GM21528 (cell line): ENCODE results near the gene ZNF528.

Experiments used
- ATAC-seq: cut with Tn5 transposase; IDR thresholded peaks from one replicate; pipeline ENCODE4 v1.9.1; 2021; ENCODE audit warnings: mild to moderate bottlenecking, moderate library complexity; ENCODE audit not compliant: unreplicated experiment, low FRiP score

ZNF528 gene

DNA sequence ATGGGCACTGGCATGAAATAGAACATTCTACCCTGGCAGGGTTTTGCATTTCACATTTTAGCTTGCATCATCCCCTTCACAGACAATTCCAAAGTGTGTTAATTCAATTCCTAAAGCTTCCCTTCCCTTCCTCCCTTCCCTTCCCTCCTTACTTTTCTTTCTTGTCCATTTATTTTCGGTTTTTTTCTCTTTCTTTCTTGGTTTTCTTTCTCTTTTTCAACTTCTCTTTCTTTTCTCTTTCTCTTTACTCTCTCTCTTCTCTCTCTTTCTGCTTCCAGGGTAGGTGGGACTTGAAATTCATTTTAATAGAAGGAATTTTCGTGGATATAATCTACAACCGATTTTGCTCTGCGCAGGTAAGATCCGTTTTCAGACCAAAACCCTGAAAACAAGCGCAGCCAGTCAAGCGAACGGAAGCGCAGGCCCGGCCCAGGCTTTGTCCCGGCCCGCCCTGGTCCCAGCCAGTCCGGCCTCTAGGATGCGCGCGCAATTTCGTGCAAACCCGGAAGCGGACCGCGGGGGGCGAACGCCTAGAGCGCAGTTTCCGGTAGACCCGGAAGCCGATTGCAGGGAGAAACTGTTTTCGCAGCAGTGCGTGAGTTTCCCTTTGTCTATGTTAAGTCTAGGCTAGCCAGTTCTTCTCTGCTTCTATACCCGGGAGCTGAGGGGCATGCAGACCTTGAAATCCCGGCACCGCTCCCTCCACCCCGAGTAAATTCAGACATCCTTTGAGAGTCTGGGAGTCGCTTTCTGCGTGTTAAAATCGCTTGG lies at the start of gene ZNF528:
Gene ZNF528 (plus strand): TSS at position 540 of the 771 bp plus-strand sequence. CDS start 4,165 bp downstream, outside the sequence.
- peak; percentile 58 for ATAC-seq

DNA sequence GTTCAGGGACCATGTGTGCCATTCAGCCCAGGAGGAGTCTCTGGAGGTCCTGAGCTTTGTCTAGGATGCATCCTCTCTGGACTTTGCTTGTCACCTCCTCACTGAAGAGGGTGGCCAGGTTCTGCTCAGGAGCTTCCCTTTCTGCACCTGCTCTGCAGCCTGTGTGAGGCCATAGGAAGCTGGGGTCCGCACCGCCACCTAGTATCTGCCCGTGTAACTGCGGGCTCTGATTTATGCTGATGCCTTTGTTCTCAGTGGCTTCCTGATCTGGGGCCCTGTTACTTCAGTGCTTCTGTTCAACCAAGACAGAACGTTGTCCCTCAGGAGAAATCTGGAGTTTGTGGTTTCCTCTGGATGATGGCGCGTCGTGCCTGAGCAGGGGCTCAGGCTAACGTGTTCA lies 46.1 kb upstream of the ZNF528 start:
- no peak for ATAC-seq

DNA sequence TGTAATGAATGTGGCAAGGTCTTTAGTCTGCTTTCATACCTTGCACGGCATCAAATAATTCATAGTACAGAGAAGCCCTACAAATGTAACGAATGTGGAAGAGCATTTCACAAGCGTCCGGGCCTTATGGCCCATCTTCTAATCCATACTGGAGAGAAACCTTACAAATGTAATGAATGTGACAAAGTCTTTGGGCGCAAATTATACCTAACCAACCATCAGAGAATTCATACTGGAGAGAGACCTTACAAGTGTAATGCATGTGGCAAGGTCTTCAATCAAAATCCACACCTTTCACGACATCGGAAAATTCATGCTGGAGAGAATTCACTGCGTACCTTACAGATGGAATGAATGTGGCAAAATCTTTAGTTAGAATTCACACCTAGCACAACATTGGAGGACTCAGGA lies 31.2 kb upstream of the ZNF528 start:
- ATAC-seq = no peak

DNA sequence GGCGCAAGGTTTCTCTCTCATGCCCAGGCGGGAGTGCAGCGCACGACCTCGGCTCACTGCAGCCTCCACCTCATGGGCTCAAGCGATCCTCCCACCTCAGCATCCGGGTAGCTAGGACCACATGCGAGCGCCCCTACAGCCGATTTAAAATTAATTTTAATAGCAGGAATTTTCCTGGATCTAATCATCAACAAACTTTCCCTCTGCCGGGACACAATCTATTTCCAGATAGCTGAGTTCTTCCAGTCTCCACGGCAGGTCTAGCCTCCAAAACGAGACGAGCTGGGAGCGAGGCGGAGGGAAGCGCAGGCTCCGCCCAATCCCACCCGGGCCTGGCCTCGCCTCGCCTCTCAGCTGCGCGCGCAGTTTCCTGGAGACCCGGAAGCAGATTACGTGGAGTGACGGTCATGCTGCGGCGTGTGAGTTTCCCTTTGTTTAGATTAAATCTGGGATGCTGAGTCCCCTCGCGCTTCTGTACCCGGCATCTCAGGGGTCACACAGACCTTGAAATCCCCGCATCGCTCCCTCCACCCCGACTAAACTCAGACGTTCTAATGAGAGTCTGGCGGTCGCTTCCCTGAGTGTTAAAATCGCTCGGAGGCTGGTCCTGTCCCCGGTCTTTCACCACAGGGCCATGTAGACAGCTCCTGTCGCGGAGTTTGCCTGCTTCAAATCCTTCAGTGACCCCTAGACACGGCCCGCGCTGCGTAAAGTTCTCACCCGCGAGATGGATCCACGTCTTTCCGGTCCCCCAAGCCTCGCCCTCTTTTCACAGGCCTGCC lies 27.9 kb upstream of the ZNF528 start, which contains the start of gene ZNF880:
Gene ZNF880 (plus strand): TSS at position 365 of the 782 bp plus-strand sequence. CDS start 43 bp downstream, at position 408.
- no peak for ATAC-seq

DNA sequence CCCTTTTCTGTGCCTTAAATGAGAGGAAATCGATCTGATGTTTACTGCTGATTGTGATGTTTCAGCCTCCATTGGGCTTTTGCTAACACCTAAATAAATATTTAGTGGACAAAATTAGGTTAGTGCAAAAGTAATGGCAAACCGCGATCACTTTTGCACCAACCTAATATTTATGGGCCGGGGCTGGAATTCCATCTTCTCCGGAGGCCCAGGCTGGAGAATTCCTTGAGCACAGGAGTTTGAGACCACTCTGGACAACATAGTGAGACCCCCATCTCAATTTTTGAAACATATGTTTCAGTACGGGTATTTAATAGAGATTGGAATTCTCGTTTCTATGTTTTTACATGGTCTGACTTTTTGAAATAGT lies 27.3 kb upstream of the ZNF528 start:
- no peak for ATAC-seq

DNA sequence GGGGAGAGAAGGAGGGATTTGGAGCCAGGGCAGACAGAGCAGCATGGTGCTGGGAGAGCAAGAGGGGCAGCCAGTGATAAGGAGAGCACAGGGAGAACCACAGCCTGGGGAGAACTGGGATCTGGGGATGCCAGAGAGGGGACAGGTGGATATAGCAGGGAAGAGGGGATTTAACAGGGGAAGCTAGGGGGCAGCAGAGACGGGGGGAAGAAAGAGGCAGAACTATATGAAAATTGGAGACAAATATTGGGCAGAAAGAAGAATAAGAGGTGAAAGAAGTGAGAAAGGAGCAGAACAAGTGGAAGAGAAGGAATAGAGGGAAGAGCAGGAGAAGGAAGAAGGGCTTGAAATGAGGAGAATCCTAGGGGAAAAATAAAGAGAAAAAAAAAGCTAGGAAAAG lies 6.5 kb upstream of the ZNF528 start:
- no peak for ATAC-seq

DNA sequence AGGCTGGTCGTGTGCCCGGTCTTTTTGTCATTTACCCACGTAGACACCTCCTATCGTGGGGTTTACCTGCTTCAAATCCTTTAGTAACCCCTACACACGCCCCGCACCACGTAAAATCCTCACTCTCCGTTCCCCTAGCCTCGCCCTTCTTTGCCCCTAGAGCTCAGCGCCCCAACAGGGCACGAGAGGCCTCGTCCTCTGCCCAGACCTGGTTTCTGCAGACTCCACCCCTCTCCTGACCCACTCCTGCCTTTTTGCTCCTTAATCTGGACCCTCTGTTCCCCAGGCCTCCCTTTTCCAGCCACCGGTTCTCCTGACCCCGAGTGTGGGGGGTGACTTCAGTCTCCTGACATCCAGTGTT lies 412 bp downstream of the ZNF528 start:
- ATAC-seq = no peak

DNA sequence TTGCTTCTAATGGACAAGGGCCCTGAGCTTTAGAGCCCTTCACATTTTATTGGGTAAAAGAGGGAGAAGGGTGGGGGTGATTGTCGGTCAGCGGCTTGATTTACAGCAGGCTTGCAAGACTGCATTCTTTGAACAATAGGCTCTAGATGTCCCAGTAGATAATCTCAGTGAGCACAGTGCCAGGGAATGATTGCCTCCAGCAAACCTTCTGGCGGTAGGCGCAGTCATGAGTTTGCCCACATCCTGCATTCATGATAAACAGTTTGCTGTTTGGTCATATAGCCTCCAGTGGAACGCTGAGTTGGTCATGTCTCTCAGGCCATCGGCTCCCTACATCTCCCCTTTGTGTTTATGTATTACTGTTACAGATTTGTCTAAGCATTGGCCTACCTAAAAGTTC lies 12.6 kb downstream of the ZNF528 start:
- no peak for ATAC-seq

DNA sequence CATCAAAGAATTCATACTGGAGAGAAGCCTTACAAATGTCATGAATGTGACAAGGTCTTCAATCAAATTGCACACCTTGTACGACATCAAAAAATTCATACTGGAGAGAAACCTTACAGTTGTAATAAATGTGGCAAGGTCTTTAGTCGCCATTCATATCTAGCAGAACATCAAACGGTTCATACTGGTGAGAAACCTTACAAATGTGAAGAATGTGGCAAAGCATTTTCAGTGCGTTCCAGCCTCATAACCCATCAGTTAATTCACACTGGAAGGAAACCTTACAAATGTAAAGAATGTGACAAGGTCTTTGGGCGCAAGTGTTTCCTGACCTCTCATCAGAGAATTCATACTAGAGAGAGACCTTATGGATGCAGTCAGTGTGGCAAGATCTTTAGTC lies 18.1 kb downstream of the ZNF528 start:
- ATAC-seq = no peak

DNA sequence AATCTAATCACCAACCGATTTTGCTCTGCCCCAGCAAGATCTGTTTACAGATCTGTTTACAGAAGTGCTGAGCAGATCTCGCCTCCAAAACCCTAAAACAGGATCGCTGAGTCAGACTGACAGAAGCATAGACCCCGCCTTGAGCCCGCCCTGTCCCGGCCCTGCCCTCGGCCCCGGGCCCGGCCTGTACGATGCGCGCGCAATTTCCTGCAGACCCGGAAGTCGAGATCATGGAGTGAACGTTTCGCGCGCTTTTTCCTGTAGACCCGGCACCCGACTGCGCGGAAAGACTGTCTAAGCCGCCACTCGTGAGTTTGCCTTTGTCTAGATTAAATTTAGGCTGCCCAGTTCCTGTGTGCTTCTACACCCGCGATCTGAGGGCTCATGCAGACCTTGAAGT lies 31.3 kb downstream of the ZNF528 start, which contains the start of gene ZNF534:
Gene ZNF534 (plus strand): TSS at position 212 of the 400 bp plus-strand sequence. CDS start 2,327 bp downstream, outside the sequence.
- no peak for ATAC-seq

DNA sequence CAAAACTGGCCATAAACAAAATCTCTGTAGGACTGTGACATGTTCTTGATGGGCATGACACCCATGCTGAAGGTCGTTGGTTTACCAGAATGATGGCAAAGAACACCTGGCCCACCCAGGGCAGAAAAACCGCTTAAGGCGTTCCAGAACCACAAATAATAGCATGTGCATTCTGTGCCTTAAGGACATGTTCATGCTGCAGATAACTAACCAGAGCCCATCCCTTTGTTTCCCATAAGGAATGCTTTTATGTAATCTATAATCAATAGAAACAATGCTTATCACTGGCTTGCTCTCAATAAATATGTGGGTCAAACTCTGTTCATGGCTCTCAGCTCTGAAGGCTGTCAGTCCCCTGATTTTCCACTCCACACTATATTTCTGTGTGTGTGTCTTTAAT lies 44.5 kb downstream of the ZNF528 start:
- no peak for ATAC-seq

DNA sequence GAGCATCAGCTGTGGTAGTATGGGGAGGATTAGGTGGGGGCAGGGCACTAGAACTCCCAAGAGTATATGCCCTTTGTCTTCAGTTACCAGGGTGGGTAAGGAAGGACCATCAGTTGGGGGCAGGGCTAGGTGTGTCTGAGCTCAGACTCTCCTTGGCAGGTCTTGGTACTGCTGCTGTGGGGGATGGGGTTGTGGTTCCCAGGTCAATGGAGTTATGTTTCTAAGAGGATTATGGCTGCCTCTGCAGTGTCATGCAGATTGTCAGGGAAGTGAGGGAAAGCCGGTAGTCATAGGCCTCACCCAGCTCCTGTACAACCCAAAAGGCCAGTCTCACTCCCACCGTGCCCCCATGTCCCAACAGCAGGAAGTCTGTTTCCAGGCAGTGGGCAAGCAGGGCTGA lies 46.9 kb downstream of the ZNF528 start:
- ATAC-seq = no peak

DNA sequence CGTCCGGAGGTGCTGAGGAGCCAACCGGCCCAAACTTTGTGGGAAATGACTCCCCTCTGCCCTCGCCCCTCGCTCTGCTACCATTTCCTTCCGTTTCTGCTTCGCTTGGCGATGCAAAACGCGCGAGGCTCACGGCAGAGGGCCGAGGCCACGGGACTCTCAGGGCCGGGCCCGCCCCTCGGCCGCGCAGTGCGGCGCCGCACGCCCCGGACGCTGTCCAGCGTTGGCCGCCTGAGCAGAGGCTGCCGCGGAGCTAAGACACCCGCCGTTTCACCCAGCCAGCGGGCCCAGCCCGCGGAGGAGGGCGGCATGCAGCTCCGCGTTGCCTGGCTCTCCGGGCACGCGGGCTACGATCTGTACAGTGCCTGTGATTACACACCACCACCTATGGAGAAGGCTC lies 53.6 kb downstream of the ZNF528 start:
- no peak for ATAC-seq

DNA sequence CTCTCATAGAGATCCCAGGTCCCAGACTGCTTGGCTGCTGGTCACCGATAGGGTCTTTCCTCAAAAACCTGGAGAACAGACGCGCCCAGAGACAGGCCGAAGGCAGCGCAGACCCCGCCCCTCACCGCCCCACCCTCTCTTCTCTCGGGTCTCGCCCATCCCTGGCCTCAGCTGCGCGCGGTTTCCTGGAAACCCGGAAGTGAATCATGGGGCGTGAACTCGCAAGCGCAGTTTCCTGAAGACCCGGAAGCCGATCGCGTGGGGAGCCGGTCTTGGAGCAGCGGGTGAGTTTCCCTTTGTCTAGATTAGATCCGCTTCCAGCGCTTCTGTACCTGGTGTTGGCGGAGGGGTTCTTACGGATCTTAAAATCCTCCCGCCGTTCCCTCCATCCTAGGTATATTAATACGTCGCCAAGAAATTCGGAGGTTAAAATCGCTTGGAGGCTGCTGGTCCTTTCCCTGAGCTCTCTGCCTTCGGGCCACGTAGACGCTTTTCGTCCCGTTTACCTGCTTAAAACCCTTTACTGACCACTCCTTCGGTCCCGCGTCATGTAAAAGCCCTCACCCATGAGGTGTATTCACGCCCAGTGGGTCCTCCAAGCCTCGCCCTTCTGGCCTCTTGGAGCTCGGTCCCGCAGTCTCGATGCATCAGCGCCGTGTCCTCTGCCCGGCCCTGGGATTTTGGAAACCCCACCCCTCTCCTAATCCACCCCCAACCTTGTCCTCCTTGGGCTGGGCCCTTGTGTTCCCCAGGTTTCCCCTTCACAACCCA lies 55.9 kb downstream of the ZNF528 start, which contains the start of gene ZNF578:
Gene ZNF578 (plus strand): TSS at position 230 of the 771 bp plus-strand sequence. CDS start 48,293 bp downstream, outside the sequence.
- no peak for ATAC-seq

DNA sequence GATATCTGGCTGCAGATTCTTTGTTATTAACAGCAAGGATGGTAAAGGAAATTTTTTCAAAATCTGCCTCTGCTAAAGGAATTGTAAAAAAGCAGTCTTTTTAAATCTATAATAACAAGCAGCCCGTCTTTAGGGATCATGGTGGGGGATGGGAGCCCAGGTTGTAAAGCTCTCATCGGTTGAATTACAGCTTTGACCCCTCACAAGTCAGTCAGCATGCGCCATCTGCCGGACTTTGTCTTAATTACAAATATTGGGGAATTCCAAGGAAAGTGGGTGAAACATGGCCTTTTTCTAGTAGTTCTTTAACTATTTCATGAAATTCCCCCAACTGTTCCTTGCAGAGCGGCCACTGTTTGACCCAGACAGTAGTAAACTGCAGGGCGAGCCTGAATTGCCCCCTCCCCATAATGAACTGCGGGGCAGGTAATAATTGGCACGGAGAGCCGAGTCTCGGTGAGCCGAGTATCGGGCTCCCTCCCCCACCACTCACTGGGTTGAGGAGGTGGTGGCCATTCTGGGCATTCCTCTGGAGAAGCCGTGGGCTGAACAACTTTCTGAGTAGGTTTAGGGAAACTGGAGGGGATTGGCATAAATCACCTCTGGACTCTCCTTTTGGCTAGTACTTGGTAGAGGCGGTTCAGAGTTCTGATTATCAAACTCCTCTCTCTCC lies 67.3 kb downstream of the ZNF528 start:
- ATAC-seq = no peak
